ENCODE data around the gene KLC1.
"Not testable (repeated sequence)": the region's sequence is repeated elsewhere in the genome, so short reads cannot be mapped to it uniquely, and the experiment has no call there.

The KLC1 gene

DNA sequence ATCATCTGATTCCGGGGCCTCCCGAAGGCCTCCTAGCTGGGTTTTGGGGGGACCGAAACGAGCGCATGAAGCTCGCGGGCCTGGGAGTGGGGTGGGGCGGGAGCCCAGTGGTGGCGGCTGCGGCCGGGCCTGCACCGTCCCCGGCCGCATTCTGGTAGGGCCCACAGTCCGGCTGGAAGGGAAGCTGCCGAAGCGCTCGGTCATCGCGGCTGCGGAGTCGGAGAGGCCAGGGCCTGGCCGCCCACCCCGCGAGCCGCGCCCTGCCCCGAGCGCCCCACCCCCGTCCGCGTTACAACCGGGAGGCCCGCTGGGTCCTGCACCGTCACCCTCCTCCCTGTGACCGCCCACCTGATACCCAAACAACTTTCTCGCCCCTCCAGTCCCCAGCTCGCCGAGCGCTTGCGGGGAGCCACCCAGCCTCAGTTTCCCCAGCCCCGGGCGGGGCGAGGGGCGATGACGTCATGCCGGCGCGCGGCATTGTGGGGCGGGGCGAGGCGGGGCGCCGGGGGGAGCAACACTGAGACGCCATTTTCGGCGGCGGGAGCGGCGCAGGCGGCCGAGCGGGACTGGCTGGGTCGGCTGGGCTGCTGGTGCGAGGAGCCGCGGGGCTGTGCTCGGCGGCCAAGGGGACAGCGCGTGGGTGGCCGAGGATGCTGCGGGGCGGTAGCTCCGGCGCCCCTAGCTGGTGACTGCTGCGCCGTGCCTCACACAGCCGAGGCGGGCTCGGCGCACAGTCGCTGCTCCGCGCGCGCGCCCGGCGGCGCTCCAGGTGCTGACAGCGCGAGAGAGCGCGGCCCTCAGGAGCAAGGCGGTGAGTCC, at the start of gene KLC1:
Gene KLC1, plus strand, starts transcription at position 528 of the 819 bp plus-strand sequence. CDS start 25,354 bp downstream, outside the sequence.
- H3K4me3 ChIP-seq (ENCODE audit: low read length) = peak within 1 kb of the TSS; percentile 86
- no peaks in the 10 kb centered on the region for H3K27me3 ChIP-seq (ENCODE audit: control insufficient read depth, insufficient read depth, low read length)
- H3K4me1 ChIP-seq (ENCODE audit: control insufficient read depth, insufficient read depth, low read length) = peaks cover 17% of the 10 kb centered on the region
- peak within 1 kb of the TSS; percentile 98 for H3K9ac ChIP-seq (ENCODE audit: low read length)
- no peaks in the 10 kb centered on the region for H3K36me3 ChIP-seq (ENCODE audit: control insufficient read depth, insufficient read depth, low read length)
- H3K27ac ChIP-seq (ENCODE audit: low read depth, low read length) = peak within 1 kb of the TSS; percentile 99

DNA sequence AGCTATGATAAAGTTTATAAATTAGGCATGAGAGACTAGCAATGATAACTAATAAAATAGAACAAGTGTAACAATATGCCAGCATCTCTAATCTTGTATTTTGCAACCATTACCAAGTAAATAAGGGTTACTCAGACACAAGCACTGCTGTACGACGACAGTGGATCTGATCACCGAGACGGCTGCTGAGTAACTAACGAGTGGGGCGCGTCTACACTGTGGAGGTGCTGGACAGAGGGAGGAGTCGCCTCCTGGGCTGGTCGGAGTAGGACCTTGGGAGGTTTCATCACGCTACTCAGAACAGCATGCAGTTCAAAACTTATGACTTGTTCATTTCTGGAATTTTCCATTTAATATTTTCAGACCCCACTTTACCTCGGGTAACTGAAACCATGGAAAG, 47.8 kb upstream of the KLC1 start:
- Histone ChIP-seq H3K27ac (ENCODE audit: low read depth, low read length) (no peak overlapping the region), H3K27me3 (ENCODE audit: control insufficient read depth, insufficient read depth, low read length) (no peaks in the 10 kb centered on the region), H3K36me3 (ENCODE audit: control insufficient read depth, insufficient read depth, low read length) (no peaks in the 10 kb centered on the region), H3K9ac (ENCODE audit: low read length) (no peak overlapping the region), H3K4me1 (ENCODE audit: control insufficient read depth, insufficient read depth, low read length) (peaks cover 10% of the 10 kb centered on the region), H3K4me3 (ENCODE audit: low read length) (no peak overlapping the region)

DNA sequence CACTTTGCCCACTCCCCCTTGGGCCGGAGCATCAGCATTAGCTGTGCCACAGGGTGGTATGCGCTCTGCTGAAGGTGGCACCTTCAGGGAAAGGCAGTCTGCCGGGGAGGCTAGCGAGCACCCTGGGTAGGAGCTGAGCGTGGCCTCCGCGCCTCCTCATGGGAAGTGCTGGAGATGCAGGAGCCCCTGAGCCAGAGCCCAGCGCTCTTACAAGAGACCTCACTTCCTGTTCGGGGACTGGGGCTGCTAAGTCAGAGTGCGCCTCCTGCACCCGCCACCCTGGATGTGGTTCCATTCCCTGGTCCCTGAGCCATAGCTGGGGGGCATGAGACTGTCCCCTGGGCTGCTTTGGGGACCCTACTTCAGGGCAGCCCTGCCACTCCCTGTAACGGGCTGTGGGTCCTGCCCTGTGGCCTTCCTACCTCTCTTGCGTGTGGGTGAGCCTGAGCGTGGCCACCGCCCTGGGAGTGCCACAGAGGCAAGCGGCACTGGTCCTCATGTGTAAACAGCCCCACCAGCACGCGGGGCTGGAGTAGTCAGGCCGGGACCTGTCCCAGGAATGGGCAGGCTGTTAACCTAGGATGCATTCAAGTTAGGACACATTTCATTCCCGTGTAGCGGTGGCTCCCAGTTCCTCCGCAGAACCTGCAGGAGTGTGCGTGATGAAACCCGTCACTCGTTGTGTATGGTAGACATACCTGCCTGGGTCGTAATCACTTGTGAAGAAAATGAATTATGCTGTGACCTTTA, 46.9 kb upstream of the KLC1 start:
- Histone ChIP-seq H3K4me3 (ENCODE audit: low read length) (no peak overlapping the region), H3K4me1 (ENCODE audit: control insufficient read depth, insufficient read depth, low read length) (peaks cover 1% of the 10 kb centered on the region), H3K9ac (ENCODE audit: low read length) (no peak overlapping the region), H3K27me3 (ENCODE audit: control insufficient read depth, insufficient read depth, low read length) (no peaks in the 10 kb centered on the region), H3K27ac (ENCODE audit: low read depth, low read length) (no peak overlapping the region), H3K36me3 (ENCODE audit: control insufficient read depth, insufficient read depth, low read length) (no peaks in the 10 kb centered on the region)

DNA sequence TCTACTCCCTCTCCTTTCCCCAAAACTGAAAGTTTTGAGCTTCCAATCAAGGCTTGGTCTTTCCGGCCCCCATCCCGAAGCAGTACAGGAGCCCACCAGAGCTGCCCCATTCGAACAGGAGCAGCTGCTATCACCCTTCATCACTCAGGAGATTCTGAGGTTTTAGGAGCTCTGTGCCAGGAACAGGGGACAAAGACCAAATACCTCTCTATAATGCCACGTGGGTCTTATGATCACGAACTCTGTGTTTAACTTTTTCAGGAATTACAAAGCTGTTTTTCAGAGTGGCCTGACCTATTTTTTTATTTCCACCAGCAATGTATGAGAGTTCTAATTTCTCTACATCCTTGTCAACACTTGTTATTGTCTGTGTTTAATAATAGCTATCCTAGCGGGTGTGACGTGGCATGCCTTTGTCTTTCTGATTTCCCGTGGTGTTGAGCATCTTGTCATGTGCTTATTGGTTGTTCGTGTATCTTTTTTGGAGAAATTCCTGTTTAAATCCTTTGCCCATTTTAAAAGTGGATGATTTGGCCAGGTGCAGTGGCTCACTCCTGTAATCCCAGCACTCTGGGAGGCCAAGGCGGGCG, 44.6 kb upstream of the KLC1 start:
- peaks cover 5% of the 10 kb centered on the region for H3K36me3 ChIP-seq (ENCODE audit: control insufficient read depth, insufficient read depth, low read length)
- H3K27me3 ChIP-seq (ENCODE audit: control insufficient read depth, insufficient read depth, low read length) = no peaks in the 10 kb centered on the region
- H3K9ac ChIP-seq (ENCODE audit: low read length) = no peak overlapping the region
- no peak overlapping the region for H3K4me3 ChIP-seq (ENCODE audit: low read length)
- no peak overlapping the region for H3K27ac ChIP-seq (ENCODE audit: low read depth, low read length)
- no peaks in the 10 kb centered on the region for H3K4me1 ChIP-seq (ENCODE audit: control insufficient read depth, insufficient read depth, low read length)

DNA sequence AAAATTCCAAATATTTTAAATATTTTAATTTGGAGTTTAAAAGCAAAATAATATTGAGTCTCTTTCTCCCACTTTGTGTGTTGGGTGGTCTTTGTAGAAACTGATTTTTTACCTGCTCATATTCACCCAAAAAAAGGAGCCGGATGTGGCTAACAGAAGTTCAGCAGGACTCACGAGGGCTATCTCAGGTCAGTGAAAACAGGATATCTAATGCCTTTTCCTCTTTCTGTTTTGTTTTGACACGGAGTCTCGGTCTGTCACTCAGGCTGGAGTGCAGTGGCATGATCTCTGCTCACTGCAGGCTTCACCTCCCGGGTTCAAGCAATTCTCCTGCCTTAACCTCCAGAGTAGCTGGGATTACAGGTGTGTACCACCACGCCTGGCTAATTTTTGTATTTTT, 35.4 kb upstream of the KLC1 start:
- H3K27ac ChIP-seq (ENCODE audit: low read depth, low read length) = no peak overlapping the region
- H3K4me1 ChIP-seq (ENCODE audit: control insufficient read depth, insufficient read depth, low read length) = no peaks in the 10 kb centered on the region
- H3K36me3 ChIP-seq (ENCODE audit: control insufficient read depth, insufficient read depth, low read length) = peaks cover 11% of the 10 kb centered on the region
- no peak overlapping the region for H3K4me3 ChIP-seq (ENCODE audit: low read length)
- no peak overlapping the region for H3K9ac ChIP-seq (ENCODE audit: low read length)
- H3K27me3 ChIP-seq (ENCODE audit: control insufficient read depth, insufficient read depth, low read length) = no peaks in the 10 kb centered on the region

DNA sequence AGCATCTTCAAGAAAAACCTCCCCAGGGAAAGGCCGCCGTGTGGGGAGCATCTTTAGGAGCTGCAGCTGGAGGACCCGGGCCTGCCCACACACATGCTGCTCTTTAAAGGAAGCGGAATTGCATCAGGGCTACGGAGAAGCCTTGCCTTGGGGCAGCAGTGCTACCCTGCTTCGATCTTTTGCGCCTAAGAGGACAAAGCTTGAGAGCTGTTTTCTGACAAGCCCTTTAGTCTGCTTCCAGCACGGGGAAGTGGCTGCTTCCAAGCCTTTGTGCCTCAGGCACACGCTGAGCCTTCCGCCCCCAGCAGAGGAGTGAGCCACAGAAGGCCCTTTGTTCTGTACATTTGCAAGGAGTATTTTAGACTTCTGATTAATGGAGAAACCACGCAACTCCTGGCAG, 34.7 kb upstream of the KLC1 start:
- no peak overlapping the region for H3K9ac ChIP-seq (ENCODE audit: low read length)
- H3K36me3 ChIP-seq (ENCODE audit: control insufficient read depth, insufficient read depth, low read length) = peaks cover 6% of the 10 kb centered on the region
- no peak overlapping the region for H3K27ac ChIP-seq (ENCODE audit: low read depth, low read length)
- no peaks in the 10 kb centered on the region for H3K27me3 ChIP-seq (ENCODE audit: control insufficient read depth, insufficient read depth, low read length)
- H3K4me1 ChIP-seq (ENCODE audit: control insufficient read depth, insufficient read depth, low read length) = no peaks in the 10 kb centered on the region
- H3K4me3 ChIP-seq (ENCODE audit: low read length) = no peak overlapping the region

DNA sequence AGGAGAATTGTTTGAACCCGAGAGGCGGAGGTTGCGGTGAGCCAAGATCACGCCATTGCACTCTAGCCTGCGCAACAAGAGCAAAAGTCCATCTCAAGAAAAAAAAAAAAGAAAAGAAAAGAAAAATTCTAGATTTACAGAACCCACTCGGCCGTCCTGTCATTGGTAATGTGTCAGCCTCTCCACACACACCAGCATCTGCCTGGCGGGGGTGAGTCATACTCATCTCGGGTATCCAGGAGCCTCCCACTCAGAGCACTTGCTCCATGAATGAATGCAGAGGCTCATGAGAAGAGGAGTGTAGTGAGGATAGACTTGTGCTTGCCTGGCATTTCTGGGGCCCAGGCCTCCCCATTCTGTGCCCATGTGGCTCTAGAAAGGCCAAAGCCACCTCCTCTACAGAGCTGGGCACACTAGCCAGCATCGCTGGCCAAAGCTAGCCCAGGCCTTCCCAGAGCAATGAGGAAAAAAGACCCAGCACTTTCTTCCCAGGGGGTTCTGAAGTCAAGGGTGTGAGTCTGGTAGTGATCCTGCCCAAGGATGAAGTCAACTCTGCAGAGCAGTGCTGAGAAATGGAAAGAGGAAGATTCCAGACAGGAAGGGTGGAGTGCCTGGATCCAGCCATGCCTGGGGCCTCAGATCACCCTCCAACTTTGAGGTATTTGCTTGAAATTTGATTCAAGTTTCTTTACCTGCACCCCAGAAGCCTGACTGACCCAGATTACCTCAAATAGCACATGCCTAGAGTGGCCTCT, 31.2 kb upstream of the KLC1 start:
- Histone ChIP-seq H3K36me3 (ENCODE audit: control insufficient read depth, insufficient read depth, low read length) (no peaks in the 10 kb centered on the region), H3K9ac (ENCODE audit: low read length) (no peak overlapping the region), H3K27me3 (ENCODE audit: control insufficient read depth, insufficient read depth, low read length) (no peaks in the 10 kb centered on the region), H3K4me3 (ENCODE audit: low read length) (no peak overlapping the region), H3K27ac (ENCODE audit: low read depth, low read length) (no peak overlapping the region), H3K4me1 (ENCODE audit: control insufficient read depth, insufficient read depth, low read length) (no peaks in the 10 kb centered on the region)

DNA sequence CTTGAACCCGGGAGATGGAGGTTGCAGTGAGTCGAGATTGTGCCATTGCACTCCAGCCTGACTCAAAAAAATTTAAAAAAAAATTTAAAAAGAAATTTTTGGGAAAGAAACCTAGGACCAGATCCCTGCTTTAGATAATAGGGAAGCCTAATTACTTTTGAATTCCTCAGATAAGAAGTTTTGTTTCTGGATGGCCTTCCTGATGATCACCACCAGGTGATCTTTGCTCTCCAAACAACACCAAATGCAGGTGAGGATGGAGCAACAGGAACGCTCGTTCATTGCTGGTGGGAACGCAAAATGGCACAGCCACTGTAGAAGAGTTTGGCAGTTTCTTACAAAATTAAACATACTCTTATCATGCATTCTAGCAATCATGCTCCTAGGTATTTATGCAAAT, 28.5 kb upstream of the KLC1 start:
- H3K36me3 ChIP-seq (ENCODE audit: control insufficient read depth, insufficient read depth, low read length) = no peaks in the 10 kb centered on the region
- H3K4me1 ChIP-seq (ENCODE audit: control insufficient read depth, insufficient read depth, low read length) = no peaks in the 10 kb centered on the region
- no peak overlapping the region for H3K27ac ChIP-seq (ENCODE audit: low read depth, low read length)
- no peak overlapping the region for H3K9ac ChIP-seq (ENCODE audit: low read length)
- no peaks in the 10 kb centered on the region for H3K27me3 ChIP-seq (ENCODE audit: control insufficient read depth, insufficient read depth, low read length)
- no peak overlapping the region for H3K4me3 ChIP-seq (ENCODE audit: low read length)

DNA sequence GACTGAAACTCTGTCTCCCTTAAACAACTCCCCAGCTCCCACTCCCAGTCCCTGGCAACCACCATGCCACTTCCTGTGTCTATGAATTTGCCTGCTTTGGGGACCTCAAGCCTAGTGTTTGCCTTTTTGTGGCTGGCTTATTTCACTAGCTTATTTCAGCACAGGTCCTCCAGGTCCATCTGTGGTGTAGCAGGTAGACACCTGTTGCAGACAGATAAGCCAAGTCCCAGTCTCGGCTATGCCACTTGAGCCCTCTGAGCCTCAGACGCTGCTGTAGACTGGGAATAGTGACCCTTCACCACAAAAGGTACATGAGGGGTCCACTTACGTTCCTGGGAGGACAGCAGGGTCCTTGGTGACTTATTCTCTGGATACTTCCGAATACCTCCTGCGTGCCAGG, 24.4 kb upstream of the KLC1 start:
- peaks cover 7% of the 10 kb centered on the region for H3K27me3 ChIP-seq (ENCODE audit: control insufficient read depth, insufficient read depth, low read length)
- no peak overlapping the region for H3K4me3 ChIP-seq (ENCODE audit: low read length)
- no peak overlapping the region for H3K9ac ChIP-seq (ENCODE audit: low read length)
- no peaks in the 10 kb centered on the region for H3K36me3 ChIP-seq (ENCODE audit: control insufficient read depth, insufficient read depth, low read length)
- H3K4me1 ChIP-seq (ENCODE audit: control insufficient read depth, insufficient read depth, low read length) = peaks cover 7% of the 10 kb centered on the region
- H3K27ac ChIP-seq (ENCODE audit: low read depth, low read length) = no peak overlapping the region

DNA sequence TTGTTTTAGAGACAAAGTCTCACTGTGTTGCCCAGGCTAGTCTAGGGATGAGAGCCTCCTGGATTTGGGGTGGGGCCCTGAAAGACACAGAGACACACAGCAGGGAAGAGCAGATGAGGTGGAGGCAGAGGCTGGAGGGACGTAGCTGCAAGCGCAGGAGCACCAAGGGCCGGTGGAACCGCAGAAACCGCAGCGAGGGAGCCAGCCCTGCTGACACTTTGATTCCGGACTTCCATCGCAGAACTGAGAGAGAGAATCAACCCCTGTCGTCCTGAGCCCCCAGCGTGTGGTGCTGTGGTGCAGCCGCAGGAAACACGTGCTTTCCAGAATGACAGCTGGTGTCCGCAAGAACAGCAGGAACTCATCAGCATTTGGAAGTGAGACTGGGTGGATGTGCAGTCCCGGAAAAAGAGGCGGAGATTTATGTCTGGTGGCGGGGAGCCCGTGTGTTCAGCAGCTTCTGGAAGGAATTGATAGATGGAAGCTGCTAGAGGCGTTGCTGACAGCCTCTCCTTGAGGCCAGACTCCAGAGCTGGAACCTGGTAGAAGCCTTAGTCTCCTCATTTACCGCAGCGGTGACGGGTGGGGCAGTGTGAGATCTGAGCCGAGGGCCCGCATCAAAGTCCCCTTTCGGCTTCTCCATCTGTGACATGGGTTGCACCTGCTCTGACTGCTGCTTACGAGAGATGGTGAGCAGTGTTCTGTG, 21.9 kb upstream of the KLC1 start:
- Histone ChIP-seq H3K4me3 (ENCODE audit: low read length) (peak overlapping the region; percentile 35), H3K4me1 (ENCODE audit: control insufficient read depth, insufficient read depth, low read length) (peaks cover 7% of the 10 kb centered on the region), H3K9ac (ENCODE audit: low read length) (no peak overlapping the region), H3K36me3 (ENCODE audit: control insufficient read depth, insufficient read depth, low read length) (no peaks in the 10 kb centered on the region), H3K27ac (ENCODE audit: low read depth, low read length) (no peak overlapping the region), H3K27me3 (ENCODE audit: control insufficient read depth, insufficient read depth, low read length) (peaks cover 7% of the 10 kb centered on the region)

DNA sequence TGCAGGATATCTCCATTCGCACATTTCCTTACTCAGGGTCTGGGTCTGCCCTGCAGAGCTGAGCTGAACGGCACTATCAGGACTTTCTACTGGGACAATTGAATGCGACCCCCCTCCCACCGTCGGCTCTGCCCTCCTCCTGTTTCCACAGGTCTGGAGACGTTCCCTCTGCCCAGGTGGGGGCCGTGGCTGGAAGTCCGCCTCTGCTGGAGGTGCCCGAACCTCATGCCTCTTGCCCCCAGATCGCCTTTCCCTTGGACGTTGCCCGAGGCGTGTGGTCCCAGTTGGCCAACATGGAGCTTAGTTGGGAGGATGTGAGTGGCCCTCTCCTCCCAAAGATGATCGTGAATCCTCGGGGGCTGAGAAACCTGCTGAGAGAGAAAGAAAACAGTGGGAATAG, 21.2 kb upstream of the KLC1 start:
- Histone ChIP-seq H3K4me1 (ENCODE audit: control insufficient read depth, insufficient read depth, low read length) (peaks cover 7% of the 10 kb centered on the region), H3K4me3 (ENCODE audit: low read length) (peak overlapping the region; percentile 35), H3K9ac (ENCODE audit: low read length) (no peak overlapping the region), H3K27me3 (ENCODE audit: control insufficient read depth, insufficient read depth, low read length) (peaks cover 7% of the 10 kb centered on the region), H3K36me3 (ENCODE audit: control insufficient read depth, insufficient read depth, low read length) (no peaks in the 10 kb centered on the region), H3K27ac (ENCODE audit: low read depth, low read length) (no peak overlapping the region)

DNA sequence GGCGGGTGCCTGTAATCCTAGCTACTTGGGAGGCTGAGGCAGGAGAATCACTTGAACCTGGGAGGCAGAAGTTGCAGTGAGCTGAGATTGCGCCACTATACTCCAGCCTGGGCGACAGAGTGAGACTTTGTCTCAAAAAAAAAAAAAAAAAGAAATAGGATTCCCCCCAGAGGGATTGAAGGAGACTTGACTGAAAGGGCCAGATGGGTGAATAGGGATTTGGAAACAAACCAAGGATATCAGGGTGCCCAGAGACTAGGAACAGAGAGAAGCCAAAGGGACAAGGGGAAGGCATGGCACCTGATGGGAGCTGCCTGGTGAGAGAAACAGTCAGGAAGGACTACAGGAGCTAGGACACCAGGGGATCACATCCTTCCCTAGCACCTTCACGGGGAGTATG, 19.9 kb upstream of the KLC1 start:
- not testable (repeated sequence) for H3K27me3 ChIP-seq (ENCODE audit: control insufficient read depth, insufficient read depth, low read length); H3K9ac ChIP-seq (ENCODE audit: low read length); H3K36me3 ChIP-seq (ENCODE audit: control insufficient read depth, insufficient read depth, low read length); H3K27ac ChIP-seq (ENCODE audit: low read depth, low read length); H3K4me1 ChIP-seq (ENCODE audit: control insufficient read depth, insufficient read depth, low read length); H3K4me3 ChIP-seq (ENCODE audit: low read length)

Measured in rectal smooth muscle tissue (tissue), 1 donor.